BJ (cell line): ENCODE measurements around the gene PPP1R3G. TPM values are rescaled to one million over a fixed set of nuclear protein-coding genes. Genes with fewer than 3 reads are reported as not detected.

ENCODE experiments used
- CTCF ChIA-PET: fragments of 350-600 bp; formaldehyde crosslinking; extraction: SDS; loops from one replicate; lab custom pipeline; 2021; ENCODE audit warnings: antibody characterized with exemption, inconsistent platforms; lab: Yijun Ruan, JAX
- POLR2A ChIA-PET: fragments of 300-600 bp; sonication (Branson Sonifier 250); formaldehyde crosslinking; extraction: SDS; loops from one replicate; lab custom pipeline; 2021; ENCODE audit warnings: antibody characterized with exemption; lab: Charles Lee
- DNase-seq: peaks from one replicate; pipeline ENCODE4 v3.0.0-alpha.2; 2011; ENCODE audit warnings: low read depth
- H3K27me3 ChIP-seq: 2 replicates; pipeline ENCODE4 v1.6.0; 2011; ENCODE audit warnings: low read length; ENCODE audit not compliant: control insufficient read depth, insufficient read depth
- H3K36me3 ChIP-seq: 2 replicates; pipeline ENCODE4 v1.5.1; 2011; ENCODE audit warnings: low read length; ENCODE audit not compliant: control insufficient read depth, insufficient read depth
- H3K4me3 ChIP-seq: 2 replicates; pipeline ENCODE4 v1.5.1; 2011; ENCODE audit warnings: low read depth, mild to moderate bottlenecking, control low read depth, low read length
- CTCF ChIP-seq: IDR thresholded peaks from 2 replicates; pipeline ENCODE4 v1.5.1; 2011; ENCODE audit warnings: low read depth, mild to moderate bottlenecking, control low read depth, inconsistent platforms, low read length, moderate library complexity; ENCODE audit not compliant: insufficient read depth
- polyA plus RNA-seq: library from polyadenylated mRNA; depleted of rRNA; stranded (reverse); fragments of >200 nt; gene quantifications from 2 replicates; pipeline ENCODE4 v1.2.3, GENCODE V29; 2011

Gene PPP1R3G
- polyA plus RNA-seq, 1 experiment: 0.50 TPM

GRCh38 chr6:5061152-5061551, 24.0 kb upstream of the PPP1R3G start:
- no peak overlapping the region for H3K4me3 ChIP-seq
- no peak for TF ChIP-seq CTCF
- CTCF ChIA-PET: interaction anchor here (2.4 kb wide), 1 partner anchor 82 kb away, joined by 6 read pairs; no protein-coding TSS in a partner anchor
- no peaks in the 10 kb centered on the region for H3K27me3 ChIP-seq
- POLR2A ChIA-PET: no interaction called here
- H3K36me3 ChIP-seq: no peaks in the 10 kb centered on the region
- no peak for DNase-seq

- DNase-seq: no peak
- CTCF ChIA-PET: no interaction called here
- no peak for TF ChIP-seq CTCF
- H3K36me3 ChIP-seq: no peaks in the 10 kb centered on the region
- H3K4me3 ChIP-seq: no peak overlapping the region
- POLR2A ChIA-PET: no interaction called here
- H3K27me3 ChIP-seq: no peaks in the 10 kb centered on the region
Measured at GRCh38 chr6:5063617-5064016, 21.5 kb upstream of the PPP1R3G start.

- no peak for TF ChIP-seq CTCF
- POLR2A ChIA-PET: no interaction called here
- no peaks in the 10 kb centered on the region for H3K27me3 ChIP-seq
- H3K36me3 ChIP-seq: no peaks in the 10 kb centered on the region
- DNase-seq: no peak
- H3K4me3 ChIP-seq: no peak overlapping the region
- CTCF ChIA-PET: interaction anchor here (1.2 kb wide), 1 partner anchor 12 kb away, joined by 3 read pairs; no protein-coding TSS in a partner anchor
Measured at GRCh38 chr6:5066456-5067093, 18.6 kb upstream of the PPP1R3G start.

GRCh38 chr6:5067305-5067704, 17.8 kb upstream of the PPP1R3G start:
- CTCF ChIA-PET: no interaction called here
- no peaks in the 10 kb centered on the region for H3K36me3 ChIP-seq
- POLR2A ChIA-PET: no interaction called here
- no peaks in the 10 kb centered on the region for H3K27me3 ChIP-seq
- no peak for TF ChIP-seq CTCF
- no peak for DNase-seq
- no peak overlapping the region for H3K4me3 ChIP-seq

GRCh38 chr6:5068153-5068751, 16.9 kb upstream of the PPP1R3G start:
- no peak overlapping the region for H3K4me3 ChIP-seq
- no peak for DNase-seq
- no peaks in the 10 kb centered on the region for H3K27me3 ChIP-seq
- H3K36me3 ChIP-seq: no peaks in the 10 kb centered on the region
- no peak for TF ChIP-seq CTCF
- POLR2A ChIA-PET: no interaction called here
- CTCF ChIA-PET: no interaction called here
